ENCODE results near the gene RNPS1. TPM values are rescaled to one million over a fixed set of nuclear protein-coding genes. Genes with fewer than 3 reads are reported as not detected.

Gene RNPS1
- total and polyA plus RNA-seq, 2 donors (not counting 3 experiments of a cell fraction or from before 2014, with no cell fraction given) = 206 to 209 TPM

DNA sequence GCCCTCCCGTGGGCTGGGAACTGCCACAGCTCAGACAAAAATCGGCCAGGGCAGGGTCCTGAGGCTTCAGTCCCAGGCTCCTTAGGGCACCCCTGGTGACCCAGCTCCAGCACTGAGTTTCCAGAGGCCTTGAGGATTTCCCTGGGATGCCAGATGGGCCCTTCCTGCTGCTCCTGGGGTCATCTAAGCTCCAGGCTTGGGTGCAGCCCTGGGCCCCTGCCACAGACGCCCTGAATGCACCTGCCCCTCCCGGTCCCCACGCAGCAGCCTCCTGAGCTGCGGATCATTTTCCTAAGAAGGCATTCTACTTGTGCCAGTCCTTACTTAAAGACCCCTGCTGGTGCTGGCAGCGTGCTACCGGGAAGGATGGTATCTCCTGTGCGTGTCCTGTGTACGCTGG lies 6.0 kb upstream of the RNPS1 start:
- Histone ChIP-seq H3K79me2 (ENCODE audit: control insufficient read depth, insufficient read depth, low read length) (no peaks in the 10 kb centered on the region), H3K9me3 (replicated peaks; ENCODE audit: control insufficient read depth, insufficient read depth, low read length) (no peaks in the 10 kb centered on the region), H3K27me3 (ENCODE audit: control insufficient read depth in 2 of 2, insufficient read depth in 2 of 2, low read length in 2 of 2) (no peaks in the 10 kb centered on the region), H3K9me1 (replicated peaks; ENCODE audit: control insufficient read depth, extremely low read depth, insufficient read depth, low read length) (no peaks in the 10 kb centered on the region), H3K27ac (ENCODE audit: insufficient read depth, low read depth, low read length) (no peak overlapping the region), H4K20me1 (replicated peaks; ENCODE audit: control insufficient read depth, extremely low read depth, insufficient read depth, low read length) (no peaks in the 10 kb centered on the region), H3K36me3 (ENCODE audit: control insufficient read depth in 2 of 2, extremely low read depth in 1 of 2, insufficient read depth in 2 of 2, low read length in 2 of 2) (peaks cover 0 to 2% of the 10 kb centered on the region in 2 experiments), H2AFZ (ENCODE audit: low read depth, low read length) (no peak overlapping the region), H3K9ac (replicated peaks; ENCODE audit: extremely low read depth, insufficient read depth, low read length) (no peak overlapping the region), H3K4me1 (ENCODE audit: control insufficient read depth, extremely low read depth, insufficient read depth, low read length) (no peaks in the 10 kb centered on the region), H3K4me3 (replicated peaks in 1 of 3; ENCODE audit: insufficient read depth in 1 of 3, low read depth in 1 of 3, low read length in 3 of 3) (no peak overlapping the region), H3K4me2 (ENCODE audit: insufficient read depth, low read length) (no peak overlapping the region)
- FAIRE-seq (no peak), DNase-seq (ENCODE audit: low read depth, low spot score) (no peak)
- ChIA-PET POLR2A (no interaction called here), CTCF (interaction anchor here (0.9 kb wide), 1 partner anchor 29 kb away, joined by 4 read pairs; no protein-coding TSS in a partner anchor)
- TF ChIP-seq EZH2 (IDR thresholded peaks at IDR 0.05; ENCODE audit: borderline replicate concordance, low read depth, low read length, severe bottlenecking) = no peak
- dilution Hi-C loops (cut with MboI; ENCODE audit: extremely low pct_ligation_motif_present, low sequenced_read_pairs) (no loop called here), intact Hi-C loops (cut with micrococcal nuclease) (no loop called here)
- BruUV-seq (replicated peaks) = no TSS peak

GRCh38 chr16:2273484-2273883 lies 5.6 kb upstream of the RNPS1 start:
- intact Hi-C loops (cut with micrococcal nuclease) = no loop called here
- no peak for FAIRE-seq
- no peak for DNase-seq (ENCODE audit: low read depth, low spot score)

More at GRCh38 chr16:2273484-2273883, 5.6 kb upstream of the RNPS1 start:
- Histone ChIP-seq H3K36me3 (ENCODE audit: control insufficient read depth in 2 of 2, extremely low read depth in 1 of 2, insufficient read depth in 2 of 2, low read length in 2 of 2) (peaks cover 0 to 2% of the 10 kb centered on the region in 2 experiments), H3K79me2 (ENCODE audit: control insufficient read depth, insufficient read depth, low read length) (no peaks in the 10 kb centered on the region), H3K9me3 (replicated peaks; ENCODE audit: control insufficient read depth, insufficient read depth, low read length) (no peaks in the 10 kb centered on the region), H3K27ac (ENCODE audit: insufficient read depth, low read depth, low read length) (no peak overlapping the region), H4K20me1 (replicated peaks; ENCODE audit: control insufficient read depth, extremely low read depth, insufficient read depth, low read length) (no peaks in the 10 kb centered on the region), H3K4me2 (ENCODE audit: insufficient read depth, low read length) (no peak overlapping the region), H3K9me1 (replicated peaks; ENCODE audit: control insufficient read depth, extremely low read depth, insufficient read depth, low read length) (no peaks in the 10 kb centered on the region), H3K9ac (replicated peaks; ENCODE audit: extremely low read depth, insufficient read depth, low read length) (no peak overlapping the region), H3K4me1 (ENCODE audit: control insufficient read depth, extremely low read depth, insufficient read depth, low read length) (no peaks in the 10 kb centered on the region), H2AFZ (ENCODE audit: low read depth, low read length) (no peak overlapping the region), H3K27me3 (ENCODE audit: control insufficient read depth in 2 of 2, insufficient read depth in 2 of 2, low read length in 2 of 2) (no peaks in the 10 kb centered on the region), H3K4me3 (replicated peaks in 1 of 3; ENCODE audit: insufficient read depth in 1 of 3, low read depth in 1 of 3, low read length in 3 of 3) (no peak overlapping the region)
- ChIA-PET POLR2A (no interaction called here), CTCF (no interaction called here)
- dilution Hi-C loops (cut with MboI; ENCODE audit: extremely low pct_ligation_motif_present, low sequenced_read_pairs) = no loop called here
- TF ChIP-seq EZH2 (IDR thresholded peaks at IDR 0.05; ENCODE audit: borderline replicate concordance, low read depth, low read length, severe bottlenecking) (no peak), JUN (IDR thresholded peaks at IDR 0.05; ENCODE audit: borderline replicate concordance, insufficient read depth, insufficient read length, low read depth) (no peak), CTCF (IDR thresholded peaks at IDR 0.05; ENCODE audit: extremely low read depth in 1 of 2, insufficient read depth in 1 of 2, low read depth in 1 of 2, low read length in 2 of 2) (no peak), GATA2 (IDR thresholded peaks at IDR 0.05; ENCODE audit: insufficient read depth, insufficient read length, low read depth, low read length) (no peak), MYC (IDR thresholded peaks at IDR 0.05; ENCODE audit: low read depth, low read length) (no peak), POLR2A (IDR thresholded peaks at IDR 0.05; ENCODE audit: low read depth, low read length) (no peak), POLR2AphosphoS5 (IDR thresholded peaks at IDR 0.05; ENCODE audit: insufficient read depth, low read depth, low read length) (no peak), FOS (IDR thresholded peaks at IDR 0.05; ENCODE audit: borderline replicate concordance, insufficient read depth, low read length) (no peak)
- TF ChIP-seq, protein P1, sequence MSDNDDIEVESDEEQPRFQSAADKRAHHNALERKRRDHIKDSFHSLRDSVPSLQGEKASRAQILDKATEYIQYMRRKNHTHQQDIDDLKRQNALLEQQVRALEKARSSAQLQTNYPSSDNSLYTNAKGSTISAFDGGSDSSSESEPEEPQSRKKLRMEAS (IDR thresholded peaks at IDR 0.05; ENCODE audit: insufficient read depth, insufficient read length) = no peak
- BruUV-seq (replicated peaks) = no TSS peak

Data from endothelial cell of umbilical vein (primary cell).